Esophagus squamous epithelium (tissue), 4 donors: ENCODE results near the gene PRKN.

Experiments used
- POLR2A ChIP-seq, 4 donors: fragments of 450-650 bp; IDR thresholded peaks; one replicate each; pipeline ENCODE4 v1.6.1; 2017; ENCODE audit warnings: antibody characterized with exemption in 4 of 4, mild to moderate bottlenecking in 4 of 4, moderate library complexity in 3 of 4
- TF ChIP-seq, protein P1 (sequence below), 6 experiments: fragments of 450-650 bp in 4 of 6; fragments of 200-600 bp in 2 of 6; sonication (generic) in 2 of 6; IDR thresholded peaks; one replicate each; pipeline ENCODE4 v1.5.1; 2016 to 2019; ENCODE audit warnings: antibody characterized with exemption in 6 of 6, mild to moderate bottlenecking in 4 of 6, moderate library complexity in 4 of 6

DNA sequence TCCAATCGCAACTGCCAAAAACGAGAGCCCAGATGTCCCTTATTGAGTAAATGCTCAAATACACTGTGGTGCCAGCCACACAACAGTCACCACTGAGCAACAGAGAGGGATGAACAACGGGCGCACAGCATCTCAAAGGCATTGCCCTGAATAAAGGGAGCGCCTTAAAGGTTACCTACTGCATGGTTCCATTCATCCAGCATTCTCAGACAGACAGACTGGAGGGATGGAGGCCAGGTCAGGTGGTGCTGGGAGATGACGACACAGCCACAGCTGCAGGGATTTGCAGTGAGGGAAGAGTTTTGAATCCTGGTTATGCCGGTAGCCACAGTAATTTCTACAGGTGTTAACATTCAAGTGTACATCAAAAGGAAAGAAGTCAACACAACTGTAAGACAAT is 838.2 kb downstream of the PRKN start:
- no peak for TF ChIP-seq POLR2A (IDR thresholded peaks at IDR 0.05)
- TF ChIP-seq, protein P1, sequence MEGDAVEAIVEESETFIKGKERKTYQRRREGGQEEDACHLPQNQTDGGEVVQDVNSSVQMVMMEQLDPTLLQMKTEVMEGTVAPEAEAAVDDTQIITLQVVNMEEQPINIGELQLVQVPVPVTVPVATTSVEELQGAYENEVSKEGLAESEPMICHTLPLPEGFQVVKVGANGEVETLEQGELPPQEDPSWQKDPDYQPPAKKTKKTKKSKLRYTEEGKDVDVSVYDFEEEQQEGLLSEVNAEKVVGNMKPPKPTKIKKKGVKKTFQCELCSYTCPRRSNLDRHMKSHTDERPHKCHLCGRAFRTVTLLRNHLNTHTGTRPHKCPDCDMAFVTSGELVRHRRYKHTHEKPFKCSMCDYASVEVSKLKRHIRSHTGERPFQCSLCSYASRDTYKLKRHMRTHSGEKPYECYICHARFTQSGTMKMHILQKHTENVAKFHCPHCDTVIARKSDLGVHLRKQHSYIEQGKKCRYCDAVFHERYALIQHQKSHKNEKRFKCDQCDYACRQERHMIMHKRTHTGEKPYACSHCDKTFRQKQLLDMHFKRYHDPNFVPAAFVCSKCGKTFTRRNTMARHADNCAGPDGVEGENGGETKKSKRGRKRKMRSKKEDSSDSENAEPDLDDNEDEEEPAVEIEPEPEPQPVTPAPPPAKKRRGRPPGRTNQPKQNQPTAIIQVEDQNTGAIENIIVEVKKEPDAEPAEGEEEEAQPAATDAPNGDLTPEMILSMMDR (IDR thresholded peaks at IDR 0.05), result no peak
